ENCODE results near the gene PPM1L.

GRCh38 chr3:160885791-160886286, 129.8 kb downstream of the PPM1L start:
- TF ChIP-seq CTCF (IDR thresholded peaks at IDR 0.05) (no peak), POLR2A (IDR thresholded peaks at IDR 0.05) (no peak)
